ENCODE results near the gene TPMT. TPM values are rescaled to one million over a fixed set of nuclear protein-coding genes. Genes with fewer than 3 reads are reported as not detected.

Gene TPMT
- total RNA-seq, 1 experiment from 2014 or later, result 11.0 TPM

DNA sequence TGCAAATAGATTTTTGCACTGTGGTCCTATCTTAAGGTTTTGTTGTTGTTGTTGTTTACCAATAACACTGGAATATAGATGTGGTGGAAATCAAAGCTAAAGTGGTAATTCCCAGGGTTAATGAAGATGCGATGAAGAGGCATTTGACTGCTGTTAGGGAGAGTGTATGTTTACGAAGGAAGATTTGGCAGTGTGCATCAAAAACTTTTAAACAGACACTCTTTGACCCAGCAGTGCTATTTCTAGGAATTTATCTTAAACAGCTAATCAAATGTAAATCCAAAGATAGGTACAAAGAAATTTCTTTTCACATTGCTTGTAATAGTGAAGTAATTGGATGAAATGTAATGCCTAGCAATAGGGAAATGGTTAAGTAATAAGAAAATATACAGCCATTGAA is 34.3 kb upstream of the TPMT start:
- Histone ChIP-seq H3K36me3 (ENCODE audit: control insufficient read depth, insufficient read depth, low read length) (no peaks in the 10 kb centered on the region), H3K4me1 (no peaks in the 10 kb centered on the region), H3K27me3 (replicated peaks; ENCODE audit: control insufficient read depth, insufficient read depth, low read length) (no peaks in the 10 kb centered on the region), H3K4me3 (ENCODE audit: low read depth, low read length) (no peak overlapping the region), H3K9me3 (no peaks in the 10 kb centered on the region)
- intact Hi-C loops (cut with micrococcal nuclease; ENCODE audit: unreplicated experiment), result no loop called here
- BruUV-seq (replicated peaks), result no TSS peak
- CTCF ChIA-PET, result no interaction called here
- Mint-ChIP-seq H3K27me3 (ENCODE audit: insufficient read depth, unreplicated experiment) (no peaks in the 10 kb centered on the region), H3K4me3 (ENCODE audit: unreplicated experiment) (no peak overlapping the region), H3K9me3 (ENCODE audit: unreplicated experiment) (no peaks in the 10 kb centered on the region), H3K4me1 (ENCODE audit: low read depth, unreplicated experiment) (no peaks in the 10 kb centered on the region), H3K27ac (ENCODE audit: unreplicated experiment) (no peak overlapping the region), H3K36me3 (ENCODE audit: insufficient read depth, unreplicated experiment) (no peaks in the 10 kb centered on the region)
- POLR2A ChIA-PET, result no interaction called here
- no peak for DNase-seq
- TF ChIP-seq, protein P1, sequence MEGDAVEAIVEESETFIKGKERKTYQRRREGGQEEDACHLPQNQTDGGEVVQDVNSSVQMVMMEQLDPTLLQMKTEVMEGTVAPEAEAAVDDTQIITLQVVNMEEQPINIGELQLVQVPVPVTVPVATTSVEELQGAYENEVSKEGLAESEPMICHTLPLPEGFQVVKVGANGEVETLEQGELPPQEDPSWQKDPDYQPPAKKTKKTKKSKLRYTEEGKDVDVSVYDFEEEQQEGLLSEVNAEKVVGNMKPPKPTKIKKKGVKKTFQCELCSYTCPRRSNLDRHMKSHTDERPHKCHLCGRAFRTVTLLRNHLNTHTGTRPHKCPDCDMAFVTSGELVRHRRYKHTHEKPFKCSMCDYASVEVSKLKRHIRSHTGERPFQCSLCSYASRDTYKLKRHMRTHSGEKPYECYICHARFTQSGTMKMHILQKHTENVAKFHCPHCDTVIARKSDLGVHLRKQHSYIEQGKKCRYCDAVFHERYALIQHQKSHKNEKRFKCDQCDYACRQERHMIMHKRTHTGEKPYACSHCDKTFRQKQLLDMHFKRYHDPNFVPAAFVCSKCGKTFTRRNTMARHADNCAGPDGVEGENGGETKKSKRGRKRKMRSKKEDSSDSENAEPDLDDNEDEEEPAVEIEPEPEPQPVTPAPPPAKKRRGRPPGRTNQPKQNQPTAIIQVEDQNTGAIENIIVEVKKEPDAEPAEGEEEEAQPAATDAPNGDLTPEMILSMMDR (IDR thresholded peaks at IDR 0.05; ENCODE audit: insufficient read depth in 1 of 2, low read depth in 1 of 2, low read length in 1 of 2, severe bottlenecking in 1 of 2, unreplicated experiment in 1 of 2), result no peak

DNA sequence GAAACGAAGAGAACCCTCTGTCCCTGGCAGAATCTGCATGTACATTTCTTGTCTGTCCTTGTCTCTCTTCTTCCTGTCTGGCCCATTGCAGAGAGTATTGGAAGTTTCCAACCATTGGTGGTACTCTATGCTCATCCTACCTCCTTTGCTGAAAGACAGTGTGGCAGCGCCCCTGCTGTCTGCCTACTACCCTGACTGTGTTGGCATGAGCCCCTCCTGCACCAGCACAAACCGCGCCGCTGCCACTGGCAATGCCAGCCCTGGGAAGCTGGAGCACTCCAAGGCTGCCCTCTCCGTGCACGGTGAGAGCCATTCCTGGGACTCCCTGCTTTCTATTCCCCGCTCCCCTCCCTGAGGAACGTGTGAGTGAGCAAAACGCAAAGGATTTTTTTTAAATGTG is 32.8 kb upstream of the TPMT start:
- no peaks in the 10 kb centered on the region for H3K27me3 Mint-ChIP-seq (ENCODE audit: insufficient read depth, unreplicated experiment)
- Histone ChIP-seq H3K4me1 (no peaks in the 10 kb centered on the region), H3K36me3 (ENCODE audit: control insufficient read depth, insufficient read depth, low read length) (no peaks in the 10 kb centered on the region), H3K27me3 (replicated peaks; ENCODE audit: control insufficient read depth, insufficient read depth, low read length) (no peaks in the 10 kb centered on the region), H3K9me3 (no peaks in the 10 kb centered on the region), H3K4me3 (ENCODE audit: low read depth, low read length) (no peak overlapping the region)
- H3K36me3 Mint-ChIP-seq (ENCODE audit: insufficient read depth, unreplicated experiment), result no peaks in the 10 kb centered on the region
- DNase-seq, result no peak
- no TSS peak for BruUV-seq (replicated peaks)
- H3K9me3 Mint-ChIP-seq (ENCODE audit: unreplicated experiment), result no peaks in the 10 kb centered on the region
- POLR2A ChIA-PET, result no interaction called here
- CTCF ChIA-PET, result no interaction called here
- TF ChIP-seq, protein P1 (IDR thresholded peaks at IDR 0.05; ENCODE audit: insufficient read depth in 1 of 2, low read depth in 1 of 2, low read length in 1 of 2, severe bottlenecking in 1 of 2, unreplicated experiment in 1 of 2), result no peak
- intact Hi-C loops (cut with micrococcal nuclease; ENCODE audit: unreplicated experiment), result no loop called here
- no peaks in the 10 kb centered on the region for H3K4me1 Mint-ChIP-seq (ENCODE audit: low read depth, unreplicated experiment)
- H3K27ac Mint-ChIP-seq (ENCODE audit: unreplicated experiment), result no peak overlapping the region
- no peak overlapping the region for H3K4me3 Mint-ChIP-seq (ENCODE audit: unreplicated experiment)

DNA sequence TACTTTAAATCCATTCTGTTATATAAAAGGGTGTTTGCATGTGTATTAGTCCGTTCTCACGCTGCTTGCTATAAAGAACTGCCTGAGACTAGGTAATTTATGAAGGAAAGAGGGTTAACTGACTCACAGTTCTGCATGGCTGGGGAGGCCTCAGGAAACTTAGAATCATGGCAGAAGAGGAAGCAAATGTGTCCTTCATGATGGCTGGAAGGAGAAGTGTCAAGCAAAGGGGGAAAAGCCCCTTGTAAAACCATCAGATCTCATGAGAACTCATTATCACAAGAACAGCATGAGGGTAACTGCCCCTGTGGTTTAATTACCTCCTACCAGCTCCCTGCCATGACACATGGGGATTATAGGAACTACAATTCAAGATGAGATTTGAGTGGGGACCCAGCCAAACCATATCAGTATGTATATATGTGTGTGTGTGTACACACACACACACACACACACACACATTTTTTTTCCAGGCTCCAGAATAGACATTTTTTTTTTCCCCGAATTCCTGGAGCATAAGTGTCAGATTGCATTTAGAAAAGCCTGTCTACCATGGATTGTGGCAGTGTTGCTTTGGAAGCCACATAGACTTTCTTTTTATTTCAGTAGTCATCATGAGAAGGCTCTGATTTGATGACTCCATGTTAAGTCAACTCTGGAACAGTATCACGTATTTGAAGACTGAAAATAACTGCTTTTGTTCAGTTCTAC is 31.8 kb upstream of the TPMT start:
- no TSS peak for BruUV-seq (replicated peaks)
- TF ChIP-seq, protein P1 (IDR thresholded peaks at IDR 0.05; ENCODE audit: insufficient read depth in 1 of 2, low read depth in 1 of 2, low read length in 1 of 2, severe bottlenecking in 1 of 2, unreplicated experiment in 1 of 2), result no peak
- Histone ChIP-seq H3K4me1 (no peaks in the 10 kb centered on the region), H3K27me3 (replicated peaks; ENCODE audit: control insufficient read depth, insufficient read depth, low read length) (no peaks in the 10 kb centered on the region), H3K36me3 (ENCODE audit: control insufficient read depth, insufficient read depth, low read length) (no peaks in the 10 kb centered on the region), H3K4me3 (ENCODE audit: low read depth, low read length) (no peak overlapping the region), H3K9me3 (no peaks in the 10 kb centered on the region)
- H3K4me3 Mint-ChIP-seq (ENCODE audit: unreplicated experiment), result no peak overlapping the region
- no peaks in the 10 kb centered on the region for H3K36me3 Mint-ChIP-seq (ENCODE audit: insufficient read depth, unreplicated experiment)
- POLR2A ChIA-PET, result no interaction called here
- H3K27ac Mint-ChIP-seq (ENCODE audit: unreplicated experiment), result no peak overlapping the region
- H3K9me3 Mint-ChIP-seq (ENCODE audit: unreplicated experiment), result no peaks in the 10 kb centered on the region
- no peaks in the 10 kb centered on the region for H3K27me3 Mint-ChIP-seq (ENCODE audit: insufficient read depth, unreplicated experiment)
- CTCF ChIA-PET, result no interaction called here
- intact Hi-C loops (cut with micrococcal nuclease; ENCODE audit: unreplicated experiment), result no loop called here
- H3K4me1 Mint-ChIP-seq (ENCODE audit: low read depth, unreplicated experiment), result no peaks in the 10 kb centered on the region
- no peak for DNase-seq

All from Caco-2 (cell line).